ENCODE data around the gene DKC1.

- TF ChIP-seq, protein P1, sequence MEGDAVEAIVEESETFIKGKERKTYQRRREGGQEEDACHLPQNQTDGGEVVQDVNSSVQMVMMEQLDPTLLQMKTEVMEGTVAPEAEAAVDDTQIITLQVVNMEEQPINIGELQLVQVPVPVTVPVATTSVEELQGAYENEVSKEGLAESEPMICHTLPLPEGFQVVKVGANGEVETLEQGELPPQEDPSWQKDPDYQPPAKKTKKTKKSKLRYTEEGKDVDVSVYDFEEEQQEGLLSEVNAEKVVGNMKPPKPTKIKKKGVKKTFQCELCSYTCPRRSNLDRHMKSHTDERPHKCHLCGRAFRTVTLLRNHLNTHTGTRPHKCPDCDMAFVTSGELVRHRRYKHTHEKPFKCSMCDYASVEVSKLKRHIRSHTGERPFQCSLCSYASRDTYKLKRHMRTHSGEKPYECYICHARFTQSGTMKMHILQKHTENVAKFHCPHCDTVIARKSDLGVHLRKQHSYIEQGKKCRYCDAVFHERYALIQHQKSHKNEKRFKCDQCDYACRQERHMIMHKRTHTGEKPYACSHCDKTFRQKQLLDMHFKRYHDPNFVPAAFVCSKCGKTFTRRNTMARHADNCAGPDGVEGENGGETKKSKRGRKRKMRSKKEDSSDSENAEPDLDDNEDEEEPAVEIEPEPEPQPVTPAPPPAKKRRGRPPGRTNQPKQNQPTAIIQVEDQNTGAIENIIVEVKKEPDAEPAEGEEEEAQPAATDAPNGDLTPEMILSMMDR (conservative IDR thresholded peaks at IDR 0.05 in 1 of 2, IDR thresholded peaks at IDR 0.05 in 1 of 2; ENCODE audit: extremely low read depth in 1 of 2, insufficient read depth in 1 of 2, low read depth in 1 of 2, low read length in 2 of 2), result no peak
- no peak for TF ChIP-seq EZH2 (IDR thresholded peaks at IDR 0.05; ENCODE audit: borderline replicate concordance, low read length)
Observed at GRCh38 chrX:154731184-154731583, 31.5 kb upstream of the DKC1 start.

All from mammary epithelial cell (primary cell).